GM13977 (cell line): Measurements from ENCODE around the gene MAPT.

Experiments
- DNase-seq: peaks from one replicate; pipeline ENCODE4 v3.0.0; 2012; ENCODE audit warnings: low spot score
- CTCF ChIP-seq: IDR thresholded peaks from 2 replicates; pipeline ENCODE4 v1.5.1; 2012; ENCODE audit warnings: mild to moderate bottlenecking, control low read depth; ENCODE audit not compliant: insufficient read depth; ENCODE audit errors: extremely low read depth, missing control alignments
- in situ Hi-C: fragments of 300-500 bp; cut with MboI; formaldehyde crosslinking; loops from one replicate; pipeline ENCODE4 v1.12.0; 2022; ENCODE audit warnings: low sequenced_read_pairs, low pct_unique_long_range_greater_than_20kb, mixed read lengths, inconsistent platforms; ENCODE audit not compliant: unreplicated experiment

MAPT gene

GRCh38 chr17:45869676-45870341, 24.5 kb upstream of the MAPT start:
- no peak for DNase-seq
- in situ Hi-C loops: no loop called here

GRCh38 chr17:45870342-45870974, 23.9 kb upstream of the MAPT start:
- DNase-seq: no peak
- no peak for TF ChIP-seq CTCF
- in situ Hi-C loops: no loop called here

More at GRCh38 chr17:45869676-45870341, 24.5 kb upstream of the MAPT start:
- no peak for TF ChIP-seq CTCF

GRCh38 chr17:45871718-45872117, 22.6 kb upstream of the MAPT start:
- no peak for DNase-seq
- in situ Hi-C loops: no loop called here
- no peak for TF ChIP-seq CTCF

- no peak for DNase-seq
- no peak for TF ChIP-seq CTCF
- in situ Hi-C loops: no loop called here
Measured at GRCh38 chr17:45873728-45874127, 20.6 kb upstream of the MAPT start.

GRCh38 chr17:45874151-45874550, 20.2 kb upstream of the MAPT start:
- DNase-seq: no peak
- no peak for TF ChIP-seq CTCF
- in situ Hi-C loops: no loop called here

GRCh38 chr17:45876539-45876938, 17.8 kb upstream of the MAPT start:
- in situ Hi-C loops: no loop called here
- no peak for DNase-seq
- TF ChIP-seq CTCF: no peak
